Activated gamma-delta T cell (primary cell): ENCODE results near the gene PCGF5.

ENCODE experiments used
- DNase-seq: peaks from one replicate; lab custom pipeline; 2025; lab: John Stamatoyannopoulos, UW

Gene PCGF5

DNA sequence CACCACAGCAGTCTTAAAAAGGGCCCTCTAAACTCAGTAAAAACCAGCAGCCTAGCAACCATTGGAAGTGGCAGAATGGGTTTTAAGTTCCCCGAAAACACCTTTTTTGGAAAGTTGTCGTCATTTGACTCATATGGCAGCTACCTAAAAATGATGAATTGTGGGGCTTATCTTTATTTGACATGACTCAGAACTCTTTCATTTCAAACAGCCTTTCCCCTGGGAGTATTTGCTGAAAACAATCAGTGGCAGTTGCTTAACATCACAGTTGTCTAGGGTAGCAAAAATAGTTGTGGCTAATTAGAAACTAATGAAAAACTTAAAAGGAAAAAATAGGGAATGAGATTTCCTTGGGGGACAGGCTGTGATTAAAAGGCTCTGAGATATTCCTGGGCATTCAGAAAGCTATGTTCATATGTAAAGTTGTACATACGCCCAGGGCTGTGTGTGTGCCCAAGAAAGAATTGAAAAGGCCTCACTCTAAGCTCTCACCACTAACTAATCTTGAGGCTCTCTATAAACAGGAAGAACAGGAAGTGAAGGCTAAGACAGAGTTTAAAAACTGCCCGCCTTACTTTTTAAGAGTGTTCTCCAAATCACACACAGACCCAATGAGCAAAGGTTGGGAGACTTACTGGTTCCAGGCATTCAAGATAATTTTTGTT lies 108.0 kb downstream of the PCGF5 start:
- no peak for DNase-seq
